Measurements from ENCODE around the gene PSMG4. TPM values are rescaled to one million over a fixed set of nuclear protein-coding genes. Genes with fewer than 3 reads are reported as not detected.
"Not testable (repeated sequence)": the region's sequence is repeated elsewhere in the genome, so short reads cannot be mapped to it uniquely, and the experiment has no call there.

Gene PSMG4
- total RNA-seq, 1 donor from 2014 or later = 25.0 TPM

DNA sequence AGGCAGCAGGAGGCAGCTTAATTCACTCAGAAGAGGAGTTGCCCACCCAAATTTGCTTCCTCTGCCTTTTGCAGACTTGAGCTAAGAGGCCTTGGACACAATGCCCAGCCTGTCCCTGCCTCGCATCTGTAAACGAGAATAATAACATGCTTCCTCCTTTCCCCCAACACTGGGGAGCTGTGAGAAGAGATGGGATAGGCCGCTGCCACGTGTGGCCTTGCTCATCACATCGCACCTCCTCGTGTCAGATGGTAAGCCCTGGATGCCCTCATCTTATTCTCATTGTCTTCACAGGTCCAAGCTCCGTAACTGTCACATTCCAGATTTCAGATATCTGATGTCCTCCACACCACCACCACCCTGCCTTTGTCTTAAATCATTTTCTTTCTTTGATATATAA, 18.2 kb upstream of the PSMG4 start:
- Histone ChIP-seq H3K27ac (no peak overlapping the region), H3K36me3 (no peaks in the 10 kb centered on the region), H3K27me3 (no peaks in the 10 kb centered on the region), H3K4me1 (no peaks in the 10 kb centered on the region), H3K9me3 (no peaks in the 10 kb centered on the region), H3K4me3 (no peak overlapping the region)
- intact Hi-C loops (cut with DNase I) = no loop called here
- TF ChIP-seq POLR2A (IDR thresholded peaks at IDR 0.05) (no peak), POLR2AphosphoS5 (IDR thresholded peaks at IDR 0.05; ENCODE audit: insufficient read depth in 1 of 2, low read depth in 1 of 2) (no peak)
- TF ChIP-seq, protein P1, sequence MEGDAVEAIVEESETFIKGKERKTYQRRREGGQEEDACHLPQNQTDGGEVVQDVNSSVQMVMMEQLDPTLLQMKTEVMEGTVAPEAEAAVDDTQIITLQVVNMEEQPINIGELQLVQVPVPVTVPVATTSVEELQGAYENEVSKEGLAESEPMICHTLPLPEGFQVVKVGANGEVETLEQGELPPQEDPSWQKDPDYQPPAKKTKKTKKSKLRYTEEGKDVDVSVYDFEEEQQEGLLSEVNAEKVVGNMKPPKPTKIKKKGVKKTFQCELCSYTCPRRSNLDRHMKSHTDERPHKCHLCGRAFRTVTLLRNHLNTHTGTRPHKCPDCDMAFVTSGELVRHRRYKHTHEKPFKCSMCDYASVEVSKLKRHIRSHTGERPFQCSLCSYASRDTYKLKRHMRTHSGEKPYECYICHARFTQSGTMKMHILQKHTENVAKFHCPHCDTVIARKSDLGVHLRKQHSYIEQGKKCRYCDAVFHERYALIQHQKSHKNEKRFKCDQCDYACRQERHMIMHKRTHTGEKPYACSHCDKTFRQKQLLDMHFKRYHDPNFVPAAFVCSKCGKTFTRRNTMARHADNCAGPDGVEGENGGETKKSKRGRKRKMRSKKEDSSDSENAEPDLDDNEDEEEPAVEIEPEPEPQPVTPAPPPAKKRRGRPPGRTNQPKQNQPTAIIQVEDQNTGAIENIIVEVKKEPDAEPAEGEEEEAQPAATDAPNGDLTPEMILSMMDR (IDR thresholded peaks at IDR 0.05) = no peak
- DNase-seq (ENCODE audit: extremely low spot score in 2 of 2) = no peak

DNA sequence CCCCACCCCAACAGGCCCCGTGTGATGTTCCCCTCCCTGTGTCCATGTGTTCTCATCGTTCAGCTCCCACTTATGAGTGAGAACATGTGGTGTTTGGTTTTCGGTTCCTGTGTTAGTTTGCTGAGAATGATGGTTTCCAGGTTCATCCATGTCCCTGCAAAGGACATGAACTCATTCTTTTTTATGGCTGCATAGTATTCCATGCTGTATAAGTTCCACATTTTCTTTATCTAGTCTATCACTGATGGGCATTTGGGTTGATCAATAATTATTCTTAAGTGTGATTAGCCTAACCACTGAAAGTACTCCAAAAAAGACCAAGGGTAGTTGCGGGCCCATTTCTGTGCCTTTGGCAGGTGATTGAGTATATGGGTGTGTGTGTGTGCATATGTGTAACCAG, 17.0 kb upstream of the PSMG4 start:
- DNase-seq (ENCODE audit: extremely low spot score in 2 of 2); intact Hi-C loops (cut with DNase I): not testable (repeated sequence)

DNA sequence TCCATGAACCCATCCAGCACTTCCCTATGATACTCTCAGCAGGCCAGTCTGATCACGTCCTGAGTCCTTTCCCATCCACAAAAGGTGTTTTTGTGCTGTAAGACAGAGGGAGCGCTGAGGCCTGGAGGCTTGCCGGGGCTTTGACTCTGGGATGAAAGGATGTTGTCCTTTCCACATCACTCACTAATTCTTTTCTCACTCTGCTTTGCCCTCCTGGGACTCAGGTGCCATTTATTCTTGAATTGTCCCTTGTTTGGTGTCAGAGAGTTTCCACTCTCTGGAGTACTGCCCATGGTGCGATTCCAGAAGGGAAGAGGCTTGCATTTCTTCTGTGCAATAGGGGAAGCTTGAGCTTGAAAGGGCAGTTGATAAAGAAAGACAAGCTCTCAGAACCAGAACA, 16.0 kb upstream of the PSMG4 start:
- peaks cover under 1% of the 10 kb centered on the region for H3K4me1 ChIP-seq
- DNase-seq (ENCODE audit: extremely low spot score in 2 of 2) = no peak
- no peak overlapping the region for H3K4me3 ChIP-seq
- H3K27me3 ChIP-seq = no peaks in the 10 kb centered on the region
- TF ChIP-seq, protein P1 (IDR thresholded peaks at IDR 0.05) = no peak
- TF ChIP-seq POLR2A (IDR thresholded peaks at IDR 0.05) = no peak
- TF ChIP-seq POLR2AphosphoS5 (IDR thresholded peaks at IDR 0.05; ENCODE audit: insufficient read depth in 1 of 2, low read depth in 1 of 2) = no peak
- no peaks in the 10 kb centered on the region for H3K36me3 ChIP-seq
- no peak overlapping the region for H3K27ac ChIP-seq
- H3K9me3 ChIP-seq = no peaks in the 10 kb centered on the region
- intact Hi-C loops (cut with DNase I) = no loop called here

More for the DNA sequence above, 17.0 kb upstream of the PSMG4 start:
- not testable (repeated sequence) for H3K36me3 ChIP-seq, H3K27me3 ChIP-seq, H3K27ac ChIP-seq, H3K4me3 ChIP-seq, H3K9me3 ChIP-seq, H3K4me1 ChIP-seq

DNA sequence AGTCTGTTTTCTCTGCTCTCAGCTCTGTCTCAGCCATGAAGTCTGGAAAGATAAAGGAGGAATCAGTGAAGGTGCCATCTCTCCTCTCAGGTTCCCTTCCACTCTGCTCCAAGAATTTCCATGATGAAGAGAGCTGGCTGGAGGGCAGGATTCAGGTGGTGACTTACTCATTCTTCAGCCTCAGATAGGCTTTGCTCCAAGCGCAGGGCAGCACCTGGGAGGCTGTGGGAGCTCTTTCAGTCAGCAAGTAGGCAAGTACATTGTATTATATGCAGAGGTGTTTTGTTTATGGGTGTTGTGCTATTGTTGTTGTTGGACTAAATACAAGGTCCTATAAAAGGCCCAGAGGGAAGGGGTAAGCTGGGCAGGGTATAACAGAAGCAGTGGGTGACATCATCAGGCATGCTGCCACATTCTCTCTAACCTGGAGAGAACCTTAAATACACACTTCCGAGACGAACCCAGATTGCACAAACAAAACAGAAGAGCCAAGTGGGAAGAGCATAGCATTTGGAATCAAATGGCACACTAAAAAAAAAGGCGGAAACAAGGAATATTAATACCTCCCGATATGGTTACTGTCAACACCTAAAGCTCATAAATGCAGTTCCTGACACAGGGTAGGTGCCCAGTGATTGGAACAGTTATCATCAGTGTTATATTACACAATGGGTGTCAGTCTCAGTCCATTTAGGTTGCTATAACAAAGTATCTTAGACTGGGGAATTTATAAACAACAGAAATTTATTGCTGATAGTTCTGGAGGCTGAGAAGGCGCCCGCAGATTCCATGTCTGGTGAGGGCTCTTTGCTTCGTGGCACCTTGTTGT, 14.5 kb upstream of the PSMG4 start:
- no peaks in the 10 kb centered on the region for H3K27me3 ChIP-seq
- H3K4me1 ChIP-seq = peaks cover 9% of the 10 kb centered on the region
- TF ChIP-seq POLR2AphosphoS5 (IDR thresholded peaks at IDR 0.05; ENCODE audit: insufficient read depth in 1 of 2, low read depth in 1 of 2) = no peak
- no peak for TF ChIP-seq POLR2A (IDR thresholded peaks at IDR 0.05)
- no peaks in the 10 kb centered on the region for H3K36me3 ChIP-seq
- no peak overlapping the region for H3K4me3 ChIP-seq
- DNase-seq (ENCODE audit: extremely low spot score in 2 of 2) = no peak
- intact Hi-C loops (cut with DNase I) = no loop called here
- H3K27ac ChIP-seq = no peak overlapping the region
- no peaks in the 10 kb centered on the region for H3K9me3 ChIP-seq

DNA sequence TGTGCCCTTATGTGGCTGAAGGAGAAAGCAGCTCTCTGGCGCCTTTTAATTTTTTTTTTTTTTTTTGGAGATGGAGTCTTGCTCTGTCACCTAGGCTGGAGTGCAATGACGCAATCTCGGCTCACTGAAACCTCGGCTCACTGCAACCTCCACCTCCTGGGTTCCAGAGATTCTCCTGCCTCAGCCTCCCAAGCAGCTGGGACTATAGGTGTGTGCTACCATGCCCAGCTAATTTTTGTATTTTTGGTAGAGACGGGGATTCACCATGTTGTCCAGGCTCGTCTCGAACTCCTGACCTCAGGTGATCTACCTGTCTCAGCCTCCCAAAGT, 13.9 kb upstream of the PSMG4 start:
- intact Hi-C loops (cut with DNase I); H3K4me1 ChIP-seq; H3K9me3 ChIP-seq; H3K36me3 ChIP-seq; DNase-seq (ENCODE audit: extremely low spot score in 2 of 2); H3K27ac ChIP-seq; H3K4me3 ChIP-seq; H3K27me3 ChIP-seq: not testable (repeated sequence)

DNA sequence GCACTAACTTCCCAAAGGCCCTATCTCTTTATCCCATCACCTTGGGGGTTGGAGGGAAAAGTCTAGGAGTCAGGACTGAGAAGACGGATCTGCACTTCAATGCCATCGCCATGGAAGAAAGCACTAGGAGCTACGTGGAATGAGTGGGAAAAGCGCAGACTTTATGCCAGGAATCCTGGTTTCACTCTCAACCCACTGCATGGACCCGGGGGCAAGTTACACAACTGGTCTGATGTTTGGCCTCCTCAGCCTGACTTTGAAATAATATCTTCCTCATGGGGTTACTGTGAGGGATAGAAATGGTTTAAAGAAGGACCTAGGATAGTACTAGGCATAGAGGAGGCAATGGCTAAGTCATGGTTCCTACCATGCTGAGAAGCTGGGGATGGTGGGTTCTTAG, 13.5 kb upstream of the PSMG4 start:
- no peak for TF ChIP-seq POLR2A (IDR thresholded peaks at IDR 0.05)
- no peak for TF ChIP-seq POLR2AphosphoS5 (IDR thresholded peaks at IDR 0.05; ENCODE audit: insufficient read depth in 1 of 2, low read depth in 1 of 2)
- TF ChIP-seq, protein P1 (IDR thresholded peaks at IDR 0.05) = no peak
- no peak for DNase-seq (ENCODE audit: extremely low spot score in 2 of 2)
- H3K27me3 ChIP-seq = no peaks in the 10 kb centered on the region
- H3K27ac ChIP-seq = no peak overlapping the region
- H3K4me1 ChIP-seq = peaks cover 9% of the 10 kb centered on the region
- H3K36me3 ChIP-seq = no peaks in the 10 kb centered on the region
- no peak overlapping the region for H3K4me3 ChIP-seq
- no peaks in the 10 kb centered on the region for H3K9me3 ChIP-seq
- intact Hi-C loops (cut with DNase I) = no loop called here
